GM21529 (cell line): Measurements from ENCODE around the gene BANP.
"Not testable (repeated sequence)": the region's sequence is repeated elsewhere in the genome, so short reads cannot be mapped to it uniquely, and the experiment has no call there.

Experiments
- ATAC-seq: cut with Tn5 transposase; IDR thresholded peaks from one replicate; pipeline ENCODE4 v1.9.1; 2021; ENCODE audit not compliant: unreplicated experiment

Gene BANP

DNA sequence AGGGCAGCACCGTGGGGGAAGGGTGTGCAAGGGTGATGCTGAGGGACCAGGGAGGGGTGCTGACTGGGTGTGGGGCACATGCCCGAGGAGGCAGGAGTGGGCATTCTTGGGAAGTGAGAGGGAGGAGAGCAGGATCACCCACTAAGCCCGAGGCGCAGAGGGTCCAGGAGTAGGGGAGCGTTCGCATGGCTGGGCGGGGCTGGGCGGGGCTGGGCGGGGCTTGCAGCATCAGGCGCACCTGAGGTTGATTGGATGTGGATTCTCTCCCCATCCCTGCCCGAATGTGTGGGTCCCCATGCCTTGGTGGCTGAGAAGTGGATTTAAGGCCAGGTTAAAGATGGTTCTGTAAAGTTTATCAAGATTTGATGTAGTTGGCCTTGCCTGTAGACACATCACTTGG lies 14.2 kb downstream of the BANP start:
- ATAC-seq, result no peak

DNA sequence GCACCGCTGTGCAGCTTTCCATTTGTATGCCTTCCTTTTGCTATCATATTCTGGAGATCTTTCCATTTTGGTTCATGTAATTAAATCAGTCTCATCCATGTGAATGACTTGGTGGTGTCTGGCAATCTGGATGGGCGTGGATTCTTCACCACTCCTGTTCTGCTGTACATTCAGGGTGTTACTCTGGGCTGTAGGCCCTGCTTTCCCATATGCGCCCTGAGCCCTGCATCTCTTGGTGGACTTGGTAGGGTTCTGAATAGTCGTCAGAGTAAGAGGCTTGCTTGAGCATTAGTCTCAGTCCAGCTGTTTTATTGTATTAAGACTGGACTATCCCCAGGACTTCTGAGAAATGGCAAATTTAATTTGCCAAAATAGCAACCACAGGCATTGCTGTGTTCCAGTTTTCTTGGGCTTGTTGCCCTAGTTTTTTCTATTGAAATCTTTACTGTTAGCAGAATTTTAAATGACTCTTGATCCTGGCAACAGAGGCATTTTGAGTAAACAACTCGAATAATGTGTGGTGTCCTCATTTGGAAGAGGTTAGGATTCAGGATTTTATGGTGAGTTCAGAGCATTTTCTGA lies 14.9 kb downstream of the BANP start:
- no peak for ATAC-seq

DNA sequence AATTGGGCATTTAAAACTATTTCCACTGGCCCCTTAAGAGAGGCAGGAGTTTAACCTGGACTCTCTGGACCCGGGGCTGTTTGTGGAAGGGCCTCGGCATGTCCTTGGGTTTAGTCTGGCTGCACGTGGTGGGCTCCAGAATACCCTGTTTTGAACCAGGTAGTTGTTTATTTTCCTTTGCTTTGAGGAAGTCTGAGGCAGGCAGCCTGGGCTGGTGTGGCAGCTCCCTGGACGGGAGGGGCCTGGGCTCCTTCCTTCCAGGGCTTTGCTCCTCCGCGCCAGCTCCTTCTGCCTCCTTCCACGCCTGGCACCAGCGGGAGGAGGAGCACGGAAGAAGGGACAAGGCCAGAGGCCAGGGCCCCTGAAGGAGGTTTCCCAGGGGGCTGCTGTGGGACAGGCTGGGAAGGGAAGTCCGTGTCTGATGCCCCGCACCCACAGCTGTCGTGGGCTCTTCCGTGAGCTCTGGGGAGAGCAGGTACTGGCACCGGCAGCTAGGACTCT lies 15.5 kb downstream of the BANP start:
- no peak for ATAC-seq

DNA sequence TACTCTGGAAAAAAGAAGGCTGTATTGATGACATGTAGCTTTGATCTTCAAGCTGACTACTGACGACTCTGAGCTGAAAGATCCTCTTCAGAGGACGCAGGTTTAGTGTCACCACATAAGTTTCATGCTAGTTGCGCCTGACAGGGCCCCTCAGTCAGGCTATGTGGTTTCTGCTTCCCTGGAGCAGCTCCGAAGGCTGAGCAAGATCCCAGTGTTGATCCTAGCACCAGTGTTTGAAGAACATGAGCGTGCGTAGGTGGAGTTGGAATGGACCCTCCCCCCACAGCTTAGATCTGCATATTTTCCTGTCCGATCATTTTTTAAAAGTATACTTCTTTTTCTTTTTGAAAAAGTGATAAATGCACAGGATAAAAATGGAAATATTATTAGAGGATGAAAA lies 17.3 kb downstream of the BANP start:
- no peak for ATAC-seq

DNA sequence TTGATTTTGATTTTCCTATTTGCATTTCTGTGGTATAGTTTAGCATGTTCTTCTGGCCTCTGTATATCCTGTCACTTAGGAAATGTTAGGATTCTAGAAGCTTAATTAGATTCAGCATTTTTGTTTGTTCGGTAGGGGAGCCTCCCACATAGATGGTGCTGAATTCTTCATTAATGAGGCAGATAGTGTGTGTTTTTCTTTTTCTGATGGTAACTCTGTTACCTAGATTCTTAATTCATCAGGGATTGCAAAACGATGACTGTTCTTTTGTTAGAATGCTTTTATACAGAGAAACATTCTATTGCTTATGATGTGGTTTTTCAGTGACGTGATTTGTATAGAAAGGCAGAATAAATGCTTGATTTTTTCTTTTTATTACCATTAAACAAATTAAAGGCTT lies 19.0 kb downstream of the BANP start:
- no peak for ATAC-seq

DNA sequence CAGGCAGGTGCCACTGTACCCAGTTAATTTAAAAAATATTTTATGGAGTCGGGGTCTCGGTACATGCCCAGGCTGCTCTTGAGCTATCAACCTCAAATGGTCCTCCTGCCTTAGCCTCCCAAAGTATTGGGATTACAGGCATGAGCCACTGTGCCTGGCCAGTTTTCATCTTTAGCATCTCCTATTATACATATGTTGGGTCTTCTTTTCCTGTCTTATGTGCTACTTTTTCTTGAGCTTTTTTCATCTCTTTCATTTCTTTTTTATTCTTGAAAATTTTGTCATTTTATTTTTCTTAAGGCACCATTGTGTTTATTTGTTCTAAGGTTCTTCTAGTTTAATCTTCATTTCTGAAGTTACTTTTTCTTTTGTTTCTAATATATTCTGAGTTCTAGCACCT lies 20.7 kb downstream of the BANP start:
- no peak for ATAC-seq

DNA sequence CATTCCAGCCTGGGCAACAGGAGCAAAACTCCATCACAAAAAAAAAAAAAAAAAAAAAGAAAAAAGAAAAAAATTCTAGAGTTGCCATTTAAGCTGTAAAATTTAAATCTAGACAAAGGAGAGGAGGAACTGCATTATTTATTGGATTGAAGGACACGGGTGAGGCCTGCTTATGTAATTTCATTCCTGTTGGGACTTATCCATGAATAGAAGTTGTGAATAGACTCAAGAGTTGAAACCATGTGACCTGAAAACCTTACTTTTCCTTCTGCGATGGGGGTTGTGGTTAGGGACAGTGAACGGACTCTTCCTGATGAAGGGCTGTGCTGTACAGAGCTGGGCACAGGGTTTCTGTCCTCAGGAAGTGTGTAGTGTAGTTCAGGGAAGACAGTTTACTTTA lies 22.5 kb downstream of the BANP start:
- ATAC-seq, result no peak

DNA sequence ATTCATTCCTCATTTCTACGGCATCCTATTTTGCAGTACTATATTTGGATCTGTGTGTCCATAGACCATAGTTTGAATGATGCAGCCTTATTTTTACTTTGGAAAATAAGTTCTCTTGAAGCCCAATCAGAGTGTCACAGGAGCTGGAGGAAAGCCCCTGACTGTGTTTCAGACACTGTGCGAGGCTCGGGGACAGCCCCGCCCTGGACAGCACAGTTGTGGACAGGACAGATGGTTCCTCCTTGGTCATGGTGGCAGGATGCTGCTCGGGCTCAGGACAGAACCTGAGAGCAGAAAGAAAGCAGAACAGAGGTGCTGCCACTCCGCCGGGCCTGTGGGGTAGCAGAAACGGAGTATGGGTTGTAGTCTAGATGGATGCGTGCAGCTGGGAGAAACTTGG lies 22.9 kb downstream of the BANP start:
- no peak for ATAC-seq

DNA sequence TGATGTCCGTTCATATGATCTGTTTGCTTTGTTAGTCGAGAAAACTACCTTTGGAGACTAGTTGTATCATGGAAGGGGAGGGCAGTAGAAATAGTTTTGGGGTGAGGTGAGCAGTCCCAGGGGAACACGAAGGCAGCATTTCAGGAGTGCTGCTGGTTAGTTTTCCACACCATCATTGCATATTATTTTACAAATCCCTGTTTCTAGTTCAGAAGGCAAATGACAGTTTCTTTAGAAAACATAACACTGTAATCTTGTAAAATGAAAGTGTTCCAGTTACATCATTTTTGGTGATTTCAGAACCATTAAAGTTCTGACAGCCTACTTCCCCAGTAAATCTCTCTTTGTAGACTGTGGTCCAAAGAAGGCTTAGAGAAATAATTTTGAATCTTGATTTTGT lies 25.4 kb downstream of the BANP start:
- no peak for ATAC-seq

DNA sequence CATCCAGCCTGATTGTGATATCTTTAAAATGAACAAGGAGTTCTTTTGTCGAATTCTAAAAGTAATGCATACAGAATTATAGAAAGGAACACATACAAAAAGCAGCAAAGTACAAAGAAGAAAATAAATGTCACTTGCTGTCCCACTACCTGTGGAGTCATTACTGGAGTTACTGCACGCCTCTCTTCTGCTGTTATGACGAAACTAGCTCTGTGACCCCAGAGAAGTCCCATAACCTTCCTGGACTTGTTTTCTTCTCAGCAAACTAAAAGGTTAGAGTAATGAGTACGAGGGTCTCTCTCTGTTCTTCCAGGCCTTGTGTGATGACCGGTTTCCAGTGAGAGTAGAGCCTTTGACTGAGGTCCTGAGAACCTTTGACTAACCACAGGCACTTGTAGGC lies 26.9 kb downstream of the BANP start:
- ATAC-seq, result no peak

DNA sequence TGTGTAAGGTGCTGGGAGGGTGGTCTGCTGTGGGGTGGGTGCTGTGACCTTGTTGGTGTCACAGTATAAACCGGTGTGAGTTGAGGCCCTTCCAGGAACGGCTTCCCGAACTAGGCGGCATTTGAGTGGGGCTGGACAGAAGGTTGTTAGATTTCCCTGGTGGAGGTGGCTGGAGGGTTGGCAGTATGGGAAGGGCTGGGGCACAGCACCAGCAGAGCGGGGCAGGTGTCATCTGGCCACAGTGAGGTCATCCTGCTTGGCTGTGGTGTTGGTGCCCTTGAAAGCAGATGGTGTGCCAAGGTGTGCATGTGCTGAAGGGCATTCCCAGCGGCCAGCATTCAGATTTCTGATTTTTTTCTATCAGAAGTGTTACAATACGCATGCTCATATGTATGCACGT lies 28.1 kb downstream of the BANP start:
- no peak for ATAC-seq

DNA sequence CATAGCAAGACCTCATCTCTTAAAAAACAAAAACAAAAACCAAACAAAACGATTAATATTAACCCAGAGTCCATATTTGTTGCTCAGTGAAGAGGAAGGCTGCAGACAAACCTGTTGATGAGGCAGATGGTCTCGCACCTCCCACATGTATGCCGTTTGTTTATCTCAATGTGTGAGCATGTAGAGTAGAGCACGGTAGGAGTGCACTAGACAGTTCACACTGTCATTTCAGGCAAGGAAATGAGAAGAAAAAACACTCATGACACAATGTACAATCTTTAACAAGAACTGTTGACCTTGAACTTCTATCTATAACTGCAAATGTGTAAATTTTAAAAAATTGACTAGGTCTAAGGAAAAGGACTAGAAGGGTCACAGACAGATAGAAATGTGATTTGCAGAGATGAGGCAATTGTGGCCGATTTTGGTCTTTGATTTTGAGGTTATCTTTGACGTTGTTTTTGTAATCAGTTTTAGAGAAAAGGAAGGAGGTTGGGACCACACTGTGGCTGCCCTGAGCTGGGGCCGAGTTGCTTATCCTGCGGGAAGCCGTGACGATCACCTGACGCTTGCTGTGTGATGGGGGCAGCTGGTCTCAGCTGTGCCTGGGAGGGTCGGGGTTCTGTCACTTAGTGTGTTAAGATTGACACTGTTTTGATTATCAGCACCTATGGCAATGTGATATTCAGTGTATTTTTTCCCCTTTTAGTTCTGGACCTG lies 28.8 kb downstream of the BANP start:
- ATAC-seq, result not testable (repeated sequence)

DNA sequence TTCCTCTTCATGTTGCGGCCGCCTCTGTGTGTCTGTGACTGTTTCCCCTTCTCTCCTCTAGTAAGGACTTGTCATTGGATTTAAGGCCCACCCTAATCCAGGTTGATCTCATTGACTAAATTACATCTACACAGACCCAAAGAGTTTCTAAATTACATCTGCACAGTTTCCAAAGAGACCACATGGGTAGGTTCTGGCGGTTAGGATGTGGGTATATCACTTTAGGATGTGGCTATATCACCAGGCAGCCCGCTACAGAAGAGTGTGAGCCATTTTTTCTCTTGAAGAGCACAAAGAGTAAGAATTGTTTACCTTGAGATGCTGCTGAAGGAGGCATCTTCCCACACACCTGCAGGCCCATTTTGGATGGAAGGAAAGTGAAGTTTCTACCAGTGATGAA lies 30.1 kb downstream of the BANP start:
- ATAC-seq, result not testable (repeated sequence)

DNA sequence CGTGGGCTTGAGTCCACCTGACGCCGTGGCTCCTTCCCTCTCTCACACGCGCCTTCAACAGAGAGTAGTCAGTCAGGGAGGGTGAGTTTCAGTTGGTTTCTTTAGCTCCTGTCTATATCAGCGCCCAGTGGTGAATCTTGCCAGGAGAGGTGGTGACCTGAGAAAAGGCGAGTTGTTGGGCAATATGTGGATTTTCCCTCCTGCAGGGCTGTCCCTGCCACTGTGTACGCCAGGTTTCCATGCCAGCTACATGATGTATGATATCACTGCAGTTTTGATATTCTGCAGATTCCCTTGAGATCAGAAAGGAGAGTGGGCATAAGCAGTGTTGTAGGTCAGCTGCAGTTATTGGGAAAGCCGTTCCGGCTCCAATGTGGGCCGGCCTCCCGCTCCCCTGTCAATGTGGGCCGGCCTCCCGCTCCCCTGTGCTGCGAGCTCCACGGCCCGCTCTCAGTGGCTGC lies 31.4 kb downstream of the BANP start:
- ATAC-seq, result no peak

DNA sequence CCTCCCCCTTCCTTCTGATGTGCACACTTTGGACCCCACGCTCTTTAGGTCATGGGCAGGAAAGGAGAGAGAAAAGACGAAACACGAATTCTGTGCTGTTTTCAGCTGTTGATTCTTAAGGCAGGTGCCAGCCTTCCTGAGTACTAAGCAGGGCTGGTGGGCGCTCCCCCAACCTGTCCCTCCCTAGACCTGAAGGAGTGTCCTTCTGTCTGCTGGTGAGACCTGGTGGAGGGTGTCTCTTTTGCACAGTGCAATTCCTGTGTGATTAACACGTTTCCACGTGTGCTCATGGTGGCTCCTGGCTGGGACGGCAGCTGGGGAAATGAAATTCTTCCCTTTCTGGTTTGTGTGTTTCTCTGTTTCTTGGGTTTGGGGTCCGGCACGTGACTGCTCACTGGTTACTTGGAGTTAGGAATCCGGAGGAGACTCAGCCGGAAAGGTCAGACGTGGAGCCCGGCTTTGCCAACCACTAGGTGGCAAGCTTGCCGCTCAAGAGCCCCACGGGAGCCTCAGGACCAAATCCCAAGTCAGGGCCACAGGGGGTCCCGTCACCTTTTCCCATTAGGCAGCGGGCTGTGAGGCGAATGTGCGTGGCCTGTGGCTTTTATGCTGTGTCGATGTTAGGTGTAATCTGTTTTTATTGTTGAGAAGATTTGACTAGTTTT lies 32.0 kb downstream of the BANP start:
- ATAC-seq, result not testable (repeated sequence)

DNA sequence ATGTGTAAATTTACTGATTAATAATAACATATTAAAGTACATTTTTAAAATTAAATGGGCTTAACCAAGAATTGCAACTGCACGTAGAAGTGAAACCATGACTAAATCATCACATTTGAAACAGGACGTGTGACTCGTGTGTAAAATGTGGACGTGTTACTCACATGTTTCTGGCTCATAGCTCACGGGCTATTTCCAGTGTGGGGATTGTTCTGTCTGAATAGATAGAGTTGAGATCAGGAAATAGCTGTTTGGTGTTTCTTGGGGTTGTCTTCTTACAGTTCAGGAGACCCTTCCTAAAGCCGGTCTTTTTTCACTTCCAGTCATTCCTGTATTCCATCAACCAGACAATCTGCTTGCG lies 32.5 kb downstream of the BANP start:
- not testable (repeated sequence) for ATAC-seq

DNA sequence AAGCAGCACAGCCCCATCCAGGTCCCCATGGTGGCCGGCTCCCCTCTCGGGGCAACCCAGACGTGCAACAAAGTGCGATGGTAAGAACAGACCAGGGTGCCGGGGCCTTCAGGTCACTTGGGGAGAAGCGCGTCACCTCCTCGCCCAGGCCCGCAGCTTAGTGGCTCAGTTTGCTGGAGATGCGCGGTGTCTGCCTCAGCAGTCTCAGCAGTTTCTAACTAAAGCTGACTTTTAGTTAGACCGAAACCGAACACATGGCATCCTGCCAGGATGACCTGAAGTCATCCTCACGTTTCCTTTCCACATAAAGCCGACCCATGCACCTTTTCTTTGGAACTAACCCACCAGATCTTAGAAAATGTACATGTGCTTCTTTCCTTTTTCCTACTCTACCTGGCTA lies 32.9 kb downstream of the BANP start:
- not testable (repeated sequence) for ATAC-seq

DNA sequence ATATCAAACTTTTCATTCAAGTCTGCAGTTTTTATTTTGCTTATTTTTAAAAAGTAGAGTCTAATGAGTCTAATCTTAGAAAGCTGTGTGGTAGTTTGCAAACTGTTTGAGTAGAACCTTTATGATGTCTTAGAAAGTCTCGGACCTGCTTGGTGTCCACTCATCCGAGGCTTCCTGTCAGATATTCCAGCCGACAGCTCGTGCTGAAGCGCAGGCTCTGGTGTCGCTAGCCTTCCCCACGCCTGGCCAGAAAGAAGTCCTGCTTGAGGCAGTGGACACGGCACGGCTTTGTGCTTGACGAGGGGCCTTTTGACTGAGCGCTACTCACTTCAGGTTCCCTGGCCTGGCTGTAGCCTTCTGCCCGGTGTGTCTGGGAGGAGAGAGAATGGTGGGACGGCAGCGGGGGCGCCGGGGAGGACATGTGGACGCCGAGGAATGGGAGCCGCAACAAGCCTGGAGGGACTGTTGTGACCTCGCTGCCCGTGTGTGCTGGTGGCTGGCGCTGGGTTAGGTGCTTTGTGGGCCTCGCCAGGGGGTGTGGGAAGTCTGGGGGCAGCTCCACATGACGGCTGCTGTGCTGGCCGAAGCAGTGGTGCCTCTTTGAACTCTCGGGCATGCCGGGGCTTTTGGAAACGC lies 33.5 kb downstream of the BANP start:
- ATAC-seq, result no peak

DNA sequence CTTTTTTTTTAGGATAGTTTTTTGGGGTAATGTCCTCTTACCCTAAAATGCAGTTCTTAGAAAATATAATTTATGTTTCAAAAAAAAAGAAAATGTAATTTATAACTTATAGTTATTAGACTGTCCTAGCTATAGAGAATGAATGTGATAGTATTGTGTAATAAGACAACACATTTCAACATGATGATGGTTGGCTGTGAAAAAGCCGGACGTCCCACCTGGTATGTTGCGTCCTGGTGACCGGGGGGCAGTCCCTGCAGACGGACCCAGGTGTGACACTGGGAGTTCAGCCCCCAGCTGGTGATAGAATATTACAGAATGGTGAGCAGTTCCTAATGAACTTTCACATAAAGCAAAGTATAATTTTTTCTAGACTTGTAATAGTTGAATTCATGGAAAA lies 34.3 kb downstream of the BANP start:
- ATAC-seq, result not testable (repeated sequence)

DNA sequence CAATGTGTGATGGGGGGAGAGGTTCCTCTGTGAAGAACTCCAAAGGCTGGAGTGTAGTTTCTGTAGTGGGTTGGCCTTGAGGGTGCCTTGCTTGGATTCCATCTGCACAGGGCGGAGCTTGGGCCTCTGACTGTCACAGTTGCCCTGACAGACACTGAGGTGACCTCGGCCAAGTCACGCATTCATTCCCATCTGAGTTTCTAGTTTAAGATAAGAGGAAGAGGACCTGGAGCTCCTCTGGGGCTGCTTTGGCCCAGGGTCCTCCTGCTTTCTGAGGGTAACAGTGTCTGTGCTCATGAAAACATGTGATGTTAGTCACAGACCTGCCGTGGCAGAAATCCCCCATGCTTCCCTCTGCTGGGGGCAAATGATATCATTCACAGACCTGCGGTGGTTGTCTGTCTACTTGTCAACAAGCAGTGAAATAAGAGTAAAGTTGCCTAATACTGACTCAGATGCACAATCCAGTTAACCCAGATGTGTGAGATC lies 35.2 kb downstream of the BANP start:
- ATAC-seq, result not testable (repeated sequence)

DNA sequence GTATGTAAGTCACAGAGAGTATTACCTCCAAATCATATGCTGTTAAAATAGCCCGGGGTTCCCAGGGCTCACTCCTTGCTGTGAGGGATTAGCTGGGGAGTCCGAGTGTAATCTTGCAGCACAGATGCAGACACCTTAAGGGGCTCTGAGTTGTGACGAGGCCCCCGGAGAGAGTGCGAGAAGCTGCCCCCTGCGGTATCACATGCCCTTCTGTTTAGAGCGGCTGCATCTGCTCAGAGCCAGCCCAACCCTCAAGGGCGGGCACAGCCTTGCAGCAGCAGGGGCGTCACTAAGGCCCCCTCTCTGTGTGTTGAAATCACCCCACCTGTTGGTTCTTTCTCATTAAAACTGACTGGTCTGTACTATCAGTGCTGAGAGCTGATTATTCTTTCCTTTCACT lies 37.4 kb downstream of the BANP start:
- not testable (repeated sequence) for ATAC-seq

DNA sequence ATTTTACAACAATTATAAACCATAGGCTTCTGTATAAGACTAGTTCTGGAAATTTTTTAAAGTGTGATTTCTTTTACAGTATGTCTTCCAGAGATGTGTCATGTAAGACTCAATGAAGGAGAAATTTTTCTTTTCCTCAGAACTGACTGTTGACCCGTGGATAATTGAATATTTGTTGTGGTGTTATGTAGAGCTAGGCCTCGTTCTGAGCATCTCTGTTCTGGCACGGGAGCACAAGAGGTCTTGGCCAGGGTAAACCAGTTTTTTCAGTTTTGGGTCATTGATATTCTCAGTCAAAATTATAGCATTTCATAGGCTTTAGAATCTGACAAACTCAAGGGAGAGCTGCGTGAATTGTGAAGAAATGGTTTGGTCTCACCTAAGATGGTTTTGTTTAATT lies 39.0 kb downstream of the BANP start:
- ATAC-seq, result not testable (repeated sequence)
